NCI-H2171 (cell line): ENCODE data around the gene IRAG1.
"Not testable (repeated sequence)": the region's sequence is repeated elsewhere in the genome, so short reads cannot be mapped to it uniquely, and the experiment has no call there.

Source experiments
- DNase-seq: peaks from one replicate; lab custom pipeline; 2025; lab: John Stamatoyannopoulos, UW

Gene IRAG1

GRCh38 chr11:10708131-10708530 is 14.6 kb upstream of the IRAG1 start:
- no peak for DNase-seq

GRCh38 chr11:10701982-10702381 is 8.4 kb upstream of the IRAG1 start:
- no peak for DNase-seq

- DNase-seq: no peak
These were observed 5.5 kb upstream of the IRAG1 start for GRCh38 chr11:10699072-10699471.

- DNase-seq: no peak
These were observed 3.7 kb upstream of the IRAG1 start for GRCh38 chr11:10697323-10697620.

GRCh38 chr11:10696468-10697322 is 3.1 kb upstream of the IRAG1 start:
- no peak for DNase-seq

- DNase-seq: no peak
These were observed 2.3 kb upstream of the IRAG1 start for GRCh38 chr11:10695833-10696232.

- DNase-seq: no peak
These were observed 1.1 kb upstream of the IRAG1 start for GRCh38 chr11:10694486-10695239.

GRCh38 chr11:10692531-10693115 is 932 bp downstream of the IRAG1 start:
- DNase-seq: no peak

- DNase-seq: no peak
These were observed 5.2 kb downstream of the IRAG1 start for GRCh38 chr11:10688401-10688800.

GRCh38 chr11:10686311-10686710 is 7.2 kb downstream of the IRAG1 start:
- no peak for DNase-seq

- no peak for DNase-seq
These were observed 10.1 kb downstream of the IRAG1 start for GRCh38 chr11:10683429-10683828.

GRCh38 chr11:10680956-10681487 is 12.5 kb downstream of the IRAG1 start:
- DNase-seq: no peak

- DNase-seq: not testable (repeated sequence)
These were observed 13.3 kb downstream of the IRAG1 start for GRCh38 chr11:10680279-10680678.

GRCh38 chr11:10679644-10680043 is 13.9 kb downstream of the IRAG1 start:
- no peak for DNase-seq

- DNase-seq: no peak
These were observed 15.5 kb downstream of the IRAG1 start for GRCh38 chr11:10678101-10678500.

GRCh38 chr11:10676919-10677318 is 16.6 kb downstream of the IRAG1 start:
- no peak for DNase-seq

- DNase-seq: no peak
These were observed 18.6 kb downstream of the IRAG1 start for GRCh38 chr11:10674911-10675440.

GRCh38 chr11:10674440-10674855 is 19.1 kb downstream of the IRAG1 start:
- DNase-seq: no peak

- DNase-seq: no peak
These were observed 20.0 kb downstream of the IRAG1 start for GRCh38 chr11:10673501-10674062.

- no peak for DNase-seq
These were observed 23.5 kb downstream of the IRAG1 start for GRCh38 chr11:10670099-10670498.

- DNase-seq: no peak
These were observed 24.1 kb downstream of the IRAG1 start for GRCh38 chr11:10669258-10670033.

GRCh38 chr11:10667521-10667885 is 26.1 kb downstream of the IRAG1 start:
- no peak for DNase-seq
